Transverse colon (tissue), 4 donors: ENCODE measurements around the gene GRIP2.

Experiments used
- CTCF ChIP-seq, 5 experiments: fragments of 200-600 bp in 3 of 5; fragments of 450-650 bp in 2 of 5; sonication (generic) in 3 of 5; IDR thresholded peaks; 1 replicate in 2 of 5; 2 replicates in 3 of 5; pipeline ENCODE4 v1.5.1; 2016 to 2017; ENCODE audit warnings: antibody characterized with exemption in 5 of 5, inconsistent platforms in 3 of 5, mild to moderate bottlenecking in 2 of 5, moderate library complexity in 1 of 5
- EP300 ChIP-seq: sonication (generic); formaldehyde crosslinking; IDR thresholded peaks from one replicate; pipeline ENCODE4 v1.6.1; 2017; ENCODE audit warnings: antibody characterized with exemption, low read depth
- POLR2A ChIP-seq: fragments of 450-650 bp; IDR thresholded peaks from one replicate; pipeline ENCODE4 v1.6.1; 2016; ENCODE audit warnings: antibody characterized with exemption, mild to moderate bottlenecking, moderate library complexity
- POLR2AphosphoS5 ChIP-seq, 3 donors: sonication (generic); formaldehyde crosslinking; IDR thresholded peaks; one replicate each; pipeline ENCODE4 v1.6.1; 2016; ENCODE audit warnings: antibody characterized with exemption in 3 of 3

- TF ChIP-seq CTCF (IDR thresholded peaks at IDR 0.05): no peak
- no peak for TF ChIP-seq EP300
- no peak for TF ChIP-seq POLR2A
- TF ChIP-seq POLR2AphosphoS5 (IDR thresholded peaks at IDR 0.05): no peak
These were observed at the start of gene GRIP2 for GRCh38 chr3:14539742-14540491.
